Trophoblast cell (in vitro differentiated cells and primary cell): ENCODE results near the gene KLHL2.
A peak's percentile ranks its signal among the peaks of the same experiment; 100 is the strongest.

ENCODE experiments used
- DNase-seq, 2 donors: peaks; one replicate each; pipeline ENCODE4 v3.0.0-alpha.2; 2016
- H2AFZ ChIP-seq: 2 replicates; pipeline ENCODE4 v1.6.1; 2013; ENCODE audit warnings: low read length, moderate library complexity, mild to moderate bottlenecking; ENCODE audit not compliant: insufficient read depth, poor library complexity
- H2AK5ac ChIP-seq: 2 replicates; pipeline ENCODE4 v1.6.1; 2013; ENCODE audit warnings: mild to moderate bottlenecking, low read length
- H2BK120ac ChIP-seq: 2 replicates; pipeline ENCODE4 v1.6.1; 2013; ENCODE audit warnings: low read length, mild to moderate bottlenecking, moderate library complexity; ENCODE audit not compliant: insufficient read depth, poor library complexity
- H2BK12ac ChIP-seq: 2 replicates; pipeline ENCODE4 v1.6.1; 2013; ENCODE audit warnings: mild to moderate bottlenecking, low read length, moderate library complexity
- H2BK5ac ChIP-seq: 2 replicates; pipeline ENCODE4 v1.6.1; 2013; ENCODE audit warnings: low read length, low read depth, moderate library complexity, mild to moderate bottlenecking; ENCODE audit not compliant: poor library complexity
- H3K14ac ChIP-seq: 2 replicates; pipeline ENCODE4 v1.6.1; 2013; ENCODE audit warnings: mild to moderate bottlenecking, low read length
- H3K18ac ChIP-seq: 2 replicates; pipeline ENCODE4 v1.6.1; 2013; ENCODE audit warnings: mild to moderate bottlenecking, low read length
- H3K23ac ChIP-seq: 2 replicates; pipeline ENCODE4 v1.6.1; 2013; ENCODE audit warnings: low read length
- H3K27ac ChIP-seq: 2 replicates; pipeline ENCODE4 v1.5.1; 2013; ENCODE audit warnings: low read depth, mild to moderate bottlenecking, inconsistent platforms, low read length, moderate library complexity
- H3K27me3 ChIP-seq: 2 replicates; pipeline ENCODE4 v1.6.1; 2013; ENCODE audit warnings: inconsistent platforms, mild to moderate bottlenecking, low read length, moderate library complexity; ENCODE audit not compliant: insufficient read depth
- H3K36me3 ChIP-seq, 2 experiments: 1 replicate in 1 of 2; 2 replicates in 1 of 2; pipeline ENCODE4 v1.6.1; 2013; ENCODE audit warnings: low read length in 2 of 2, mild to moderate bottlenecking in 2 of 2, moderate library complexity in 1 of 2; ENCODE audit not compliant: insufficient read depth in 2 of 2, control insufficient read depth in 1 of 2
- H3K4ac ChIP-seq: 2 replicates; pipeline ENCODE4 v1.6.1; 2013; ENCODE audit warnings: low read depth, mild to moderate bottlenecking, low read length, moderate library complexity
- H3K4me1 ChIP-seq, 2 experiments: 1 replicate in 1 of 2; 2 replicates in 1 of 2; pipeline ENCODE4 v1.6.1; 2013; ENCODE audit warnings: low read length in 2 of 2, mild to moderate bottlenecking in 2 of 2, moderate library complexity in 1 of 2; ENCODE audit not compliant: insufficient read depth in 2 of 2, control insufficient read depth in 1 of 2
- H3K4me2 ChIP-seq: 2 replicates; pipeline ENCODE4 v1.6.1; 2013; ENCODE audit warnings: inconsistent platforms, mild to moderate bottlenecking, low read length, moderate library complexity
- H3K4me3 ChIP-seq: 2 replicates; pipeline ENCODE4 v1.5.1; 2013; ENCODE audit warnings: mild to moderate bottlenecking, low read depth, low read length, inconsistent platforms
- H3K79me1 ChIP-seq: one replicate; pipeline ENCODE4 v1.6.1; 2013; ENCODE audit warnings: low read length
- H3K79me2 ChIP-seq: 2 replicates; pipeline ENCODE4 v1.6.1; 2013; ENCODE audit warnings: low read length, mild to moderate bottlenecking; ENCODE audit not compliant: control insufficient read depth, insufficient read depth, poor library complexity
- H3K9ac ChIP-seq: 2 replicates; pipeline ENCODE4 v1.6.1; 2013; ENCODE audit warnings: mild to moderate bottlenecking, low read length
- H3K9me3 ChIP-seq: 2 replicates; pipeline ENCODE4 v1.6.1; 2013; ENCODE audit warnings: low read depth, mild to moderate bottlenecking, control low read depth, inconsistent platforms, low read length; ENCODE audit not compliant: insufficient read depth
- H4K12ac ChIP-seq: 2 replicates; pipeline ENCODE4 v1.6.1; 2013; ENCODE audit warnings: low read depth, mild to moderate bottlenecking, low read length, moderate library complexity
- H4K8ac ChIP-seq: 2 replicates; pipeline ENCODE4 v1.6.1; 2013; ENCODE audit warnings: low read depth, mild to moderate bottlenecking, low read length, moderate library complexity
- H4K91ac ChIP-seq: one replicate; pipeline ENCODE4 v1.6.1; 2013; ENCODE audit warnings: low read depth, mild to moderate bottlenecking, low read length, moderate library complexity
- WGBS: extraction: QIAGEN DNeasy Blood & Tissue Kit; methylation state at CpG from one replicate; pipeline ENCODE4 v1.1.7; 2013; ENCODE audit warnings: missing lambda C conversion rate; ENCODE audit not compliant: insufficient read length, insufficient coverage; ENCODE audit errors: extremely low coverage; 5-methylcytosine and 5-hydroxymethylcytosine counted together

The KLHL2 gene

DNA sequence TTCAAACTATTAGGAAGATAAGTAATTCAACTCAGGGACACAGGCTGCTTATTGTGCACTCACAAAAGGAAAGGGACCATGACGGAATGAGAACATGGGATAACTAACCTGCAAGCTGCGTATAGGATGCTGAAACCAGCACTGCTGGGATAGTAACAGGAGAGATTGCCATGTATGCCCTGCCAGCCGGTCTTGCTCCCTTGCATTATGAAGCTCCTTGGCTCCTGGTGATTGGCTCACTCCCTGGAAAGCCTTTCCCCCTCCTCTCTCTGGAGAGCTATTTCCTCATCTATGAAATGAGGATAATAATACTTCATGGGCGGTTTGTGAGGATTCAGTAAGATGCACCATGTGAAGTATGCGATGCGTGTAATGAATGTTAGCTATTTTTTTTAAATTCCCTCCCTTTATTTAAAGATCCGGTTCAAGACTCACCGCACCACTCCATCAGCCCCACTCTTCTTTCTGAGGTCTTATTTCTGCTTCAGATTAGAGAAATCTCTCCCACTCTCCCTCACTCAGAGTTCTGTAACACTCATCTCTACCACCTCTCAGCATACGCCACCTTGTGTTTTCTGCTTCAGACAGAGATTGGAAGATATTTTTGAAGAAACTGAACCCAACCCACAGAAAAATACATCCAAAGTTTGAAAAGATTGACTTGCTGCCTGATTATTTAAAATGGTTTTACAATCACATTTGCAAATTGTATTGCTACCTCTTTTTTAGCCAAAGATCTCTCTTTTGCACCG is 138.5 kb downstream of the KLHL2 start:
- no peaks in the 10 kb centered on the region for H3K9me3 ChIP-seq
- H3K27me3 ChIP-seq, result no peaks in the 10 kb centered on the region

DNA sequence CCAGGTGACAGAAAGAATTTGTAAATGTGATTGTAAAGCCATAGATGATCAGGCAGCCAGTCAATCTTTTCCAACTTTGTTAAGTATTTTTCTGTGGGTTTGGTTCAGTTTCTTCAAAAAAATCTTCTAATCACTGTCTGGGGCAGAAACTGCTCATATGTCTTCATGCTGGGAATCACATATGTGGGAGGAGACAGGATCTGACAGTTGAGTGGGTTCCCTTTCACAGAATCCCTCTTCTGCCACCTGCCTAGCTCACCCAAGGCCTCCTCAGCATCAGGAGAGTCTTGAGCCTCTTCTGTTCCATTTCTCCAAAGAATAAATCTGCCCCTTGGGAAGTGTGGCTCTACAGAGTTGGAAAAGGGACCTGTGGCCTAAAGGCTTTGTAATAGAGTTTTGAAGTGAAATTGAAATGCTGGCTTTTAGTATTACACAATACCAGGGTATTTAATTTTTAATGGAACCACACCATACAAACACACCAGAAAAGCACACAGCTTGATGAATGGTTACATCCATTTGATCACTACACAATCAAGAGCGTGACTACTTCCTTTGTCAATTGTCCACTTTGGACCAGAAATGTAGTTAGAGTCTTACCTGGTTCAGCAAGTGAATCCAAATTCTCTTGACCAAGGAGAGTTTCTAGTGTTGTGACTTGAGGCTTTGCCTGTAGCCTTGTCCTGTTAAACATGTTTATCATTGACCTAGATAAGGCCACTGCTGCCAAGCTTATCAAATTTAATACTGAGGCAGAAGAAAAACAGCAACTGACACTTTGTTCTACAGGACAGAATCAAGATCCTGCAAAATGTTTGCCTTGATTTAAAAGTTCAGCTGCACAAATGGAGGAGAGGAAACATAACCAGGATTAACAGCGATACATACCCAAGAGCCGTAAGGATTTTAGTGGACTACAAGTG is 140.5 kb downstream of the KLHL2 start:
- Histone ChIP-seq H2AK5ac (no peak overlapping the region), H3K9ac (no peak overlapping the region), H2BK120ac (no peak overlapping the region), H3K23ac (no peak overlapping the region), H4K8ac (no peak overlapping the region), H3K79me2 (no peaks in the 10 kb centered on the region), H3K4me3 (no peak overlapping the region), H3K18ac (no peak overlapping the region), H3K79me1 (no peaks in the 10 kb centered on the region), H2BK12ac (no peak overlapping the region), H3K9me3 (no peaks in the 10 kb centered on the region), H2BK5ac (no peak overlapping the region), H3K4me2 (no peak overlapping the region), H3K4ac (no peak overlapping the region), H3K36me3 (no peaks in the 10 kb centered on the region), H3K14ac (no peak overlapping the region), H3K27me3 (no peaks in the 10 kb centered on the region), H2AFZ (no peak overlapping the region), H3K27ac (no peak overlapping the region), H3K4me1 (no peaks in the 10 kb centered on the region), H4K91ac (no peak overlapping the region), H4K12ac (no peak overlapping the region)
- no peak for DNase-seq
- WGBS, result no CpG with 5 or more reads among the region's 3 CpGs

More for the DNA sequence above, 138.5 kb downstream of the KLHL2 start:
- no peak overlapping the region for H4K8ac ChIP-seq
- H3K23ac ChIP-seq, result no peak overlapping the region
- H2BK12ac ChIP-seq, result no peak overlapping the region
- H3K79me1 ChIP-seq, result no peaks in the 10 kb centered on the region
- H3K4me1 ChIP-seq, result no peaks in the 10 kb centered on the region
- no peak overlapping the region for H3K9ac ChIP-seq
- H3K14ac ChIP-seq, result no peak overlapping the region
- H3K36me3 ChIP-seq, result peaks cover 2 to 5% of the 10 kb centered on the region in 2 experiments
- no peak overlapping the region for H3K27ac ChIP-seq
- no peak overlapping the region for H4K12ac ChIP-seq
- no peak overlapping the region for H3K4me2 ChIP-seq
- H3K4me3 ChIP-seq, result no peak overlapping the region
- no peaks in the 10 kb centered on the region for H3K79me2 ChIP-seq
- no peak for DNase-seq
- H2AK5ac ChIP-seq, result no peak overlapping the region
- no peak overlapping the region for H4K91ac ChIP-seq
- no CpG with 5 or more reads among the region's 10 CpGs for WGBS
- H2BK5ac ChIP-seq, result no peak overlapping the region
- H3K18ac ChIP-seq, result no peak overlapping the region
- no peak overlapping the region for H2AFZ ChIP-seq
- no peak overlapping the region for H3K4ac ChIP-seq
- no peak overlapping the region for H2BK120ac ChIP-seq

DNA sequence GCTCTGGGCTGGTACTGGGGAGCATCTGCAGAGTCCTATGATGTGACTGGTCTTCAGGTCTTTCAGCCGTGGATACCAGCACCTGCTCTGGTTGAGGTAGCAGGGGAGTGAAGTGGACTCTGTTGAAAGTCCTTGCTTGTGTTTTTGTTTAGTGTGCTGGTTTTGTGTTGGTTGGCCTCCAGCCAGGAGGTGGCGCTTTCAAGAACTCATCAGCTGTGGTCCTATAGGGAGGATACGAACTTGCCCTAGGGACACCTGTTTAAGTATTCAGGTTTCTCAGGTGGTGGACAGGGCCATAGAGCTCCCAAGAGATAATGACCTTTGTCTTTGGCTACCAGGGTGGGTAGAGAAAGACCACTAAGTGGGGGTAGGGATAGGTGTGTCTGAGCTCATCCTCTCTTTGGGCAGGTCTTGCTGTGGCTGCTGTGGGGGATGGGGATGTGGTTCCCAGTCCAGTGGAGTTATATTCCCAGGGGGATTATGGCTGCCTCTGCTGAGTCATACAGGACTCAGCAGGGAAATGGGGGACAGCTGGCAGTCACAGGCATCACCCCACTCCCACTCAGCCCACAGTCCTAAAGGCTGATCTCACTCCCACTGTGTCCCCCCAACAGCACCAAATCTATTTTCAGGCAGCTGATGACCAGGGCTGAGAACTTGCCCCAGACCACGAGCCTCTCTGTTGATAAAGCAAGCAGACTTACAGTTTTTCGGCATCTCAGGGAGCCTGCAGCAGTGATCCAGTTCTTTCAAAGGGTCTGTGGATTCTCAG is 144.2 kb downstream of the KLHL2 start:
- no peak overlapping the region for H3K4ac ChIP-seq
- no peak overlapping the region for H3K4me3 ChIP-seq
- no peak overlapping the region for H4K12ac ChIP-seq
- H2BK12ac ChIP-seq, result no peak overlapping the region
- H3K14ac ChIP-seq, result no peak overlapping the region
- no peaks in the 10 kb centered on the region for H3K27me3 ChIP-seq
- H2BK120ac ChIP-seq, result no peak overlapping the region
- H3K4me1 ChIP-seq, result no peaks in the 10 kb centered on the region
- H2AK5ac ChIP-seq, result no peak overlapping the region
- no peak overlapping the region for H2BK5ac ChIP-seq
- H3K18ac ChIP-seq, result no peak overlapping the region
- no peak overlapping the region for H3K9ac ChIP-seq
- H2AFZ ChIP-seq, result no peak overlapping the region
- no peaks in the 10 kb centered on the region for H3K79me2 ChIP-seq
- no peak overlapping the region for H4K8ac ChIP-seq
- no CpG with 5 or more reads among the region's 5 CpGs for WGBS
- H4K91ac ChIP-seq, result no peak overlapping the region
- no peak overlapping the region for H3K23ac ChIP-seq
- H3K27ac ChIP-seq, result no peak overlapping the region
- DNase-seq, result no peak
- H3K4me2 ChIP-seq, result no peak overlapping the region
- H3K36me3 ChIP-seq, result no peaks in the 10 kb centered on the region
- no peaks in the 10 kb centered on the region for H3K9me3 ChIP-seq
- H3K79me1 ChIP-seq, result no peaks in the 10 kb centered on the region

DNA sequence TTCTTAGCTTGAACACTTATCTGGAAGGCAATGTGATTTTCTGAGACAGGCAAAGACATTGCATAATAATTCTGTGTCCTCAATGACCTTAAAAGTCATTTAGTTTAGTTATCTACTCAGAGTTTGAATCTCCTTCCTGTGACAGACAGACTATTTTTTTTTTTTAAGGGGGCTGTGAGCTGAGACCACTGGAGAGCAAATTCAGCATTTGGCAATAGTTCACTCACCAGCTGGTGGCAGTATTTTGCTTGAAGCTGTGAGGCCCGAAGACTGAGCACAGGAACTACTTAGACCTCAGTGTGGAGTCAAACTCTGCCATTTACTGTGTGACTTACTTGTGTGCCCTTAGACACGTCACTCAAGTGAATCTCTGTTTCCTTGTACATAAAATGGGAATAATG is 148.5 kb downstream of the KLHL2 start:
- no peak overlapping the region for H3K4me2 ChIP-seq
- H3K9me3 ChIP-seq, result no peaks in the 10 kb centered on the region
- no peak overlapping the region for H4K8ac ChIP-seq
- peak in 1 of 2 donors; percentile 31 for DNase-seq
- no peak overlapping the region for H3K27ac ChIP-seq
- H2BK5ac ChIP-seq, result no peak overlapping the region
- H3K23ac ChIP-seq, result no peak overlapping the region
- no peaks in the 10 kb centered on the region for H3K79me1 ChIP-seq
- no peak overlapping the region for H2BK12ac ChIP-seq
- H3K9ac ChIP-seq, result no peak overlapping the region
- H4K91ac ChIP-seq, result no peak overlapping the region
- no peak overlapping the region for H2AK5ac ChIP-seq
- H2BK120ac ChIP-seq, result no peak overlapping the region
- H3K4ac ChIP-seq, result no peak overlapping the region
- H3K27me3 ChIP-seq, result no peaks in the 10 kb centered on the region
- H4K12ac ChIP-seq, result no peak overlapping the region
- H3K79me2 ChIP-seq, result no peaks in the 10 kb centered on the region
- H3K18ac ChIP-seq, result no peak overlapping the region
- no peaks in the 10 kb centered on the region for H3K36me3 ChIP-seq
- H2AFZ ChIP-seq, result no peak overlapping the region
- H3K4me1 ChIP-seq, result no peaks in the 10 kb centered on the region
- no peak overlapping the region for H3K4me3 ChIP-seq
- WGBS, result no CpG with 5 or more reads among the region's 2 CpGs
- H3K14ac ChIP-seq, result no peak overlapping the region
